Type B pancreatic cell (in vitro differentiated cells): ENCODE measurements around the gene GRIK4. TPM values are rescaled to one million over a fixed set of nuclear protein-coding genes. Genes with fewer than 3 reads are reported as not detected.

Source experiments
- DNase-seq: peaks from one replicate; pipeline ENCODE4 v3.0.0; 2021; ENCODE audit warnings: mixed read lengths; ENCODE audit not compliant: unreplicated experiment; ENCODE audit errors: extremely low spot score
- H3K27ac Mint-ChIP-seq: 2 replicates; pipeline ENCODE4 v1.8.0; 2021; ENCODE audit warnings: mild to moderate bottlenecking, mixed read lengths
- H3K27me3 Mint-ChIP-seq: 2 replicates; pipeline ENCODE4 v1.8.0; 2021; ENCODE audit warnings: mixed read lengths
- H3K36me3 Mint-ChIP-seq: 2 replicates; pipeline ENCODE4 v1.8.0; 2021; ENCODE audit warnings: mixed read lengths
- H3K4me1 Mint-ChIP-seq: one replicate; pipeline ENCODE4 v1.8.0; 2021; ENCODE audit warnings: mixed read lengths; ENCODE audit not compliant: unreplicated experiment
- H3K4me3 Mint-ChIP-seq: 2 replicates; pipeline ENCODE4 v1.8.0; 2021; ENCODE audit warnings: mild to moderate bottlenecking, mixed read lengths
- H3K9me3 Mint-ChIP-seq: 2 replicates; pipeline ENCODE4 v1.8.0; 2021; ENCODE audit warnings: mixed read lengths
- CTCF ChIP-seq: fragments of 200-600 bp; sonication (generic); conservative IDR thresholded peaks from 2 replicates; pipeline ENCODE4 v1.5.0; 2021; ENCODE audit warnings: antibody characterized with exemption, mild to moderate bottlenecking
- total RNA-seq: library from RNA; stranded (reverse); gene quantifications from 2 replicates; pipeline ENCODE4 v1.2.1, GENCODE V29; 2021; ENCODE audit warnings: low replicate concordance

The GRIK4 gene
- total RNA-seq, 1 donor from 2014 or later = 0.72 TPM

- Mint-ChIP-seq H3K9me3 (no peaks in the 10 kb centered on the region), H3K27ac (no peak overlapping the region), H3K4me1 (peaks cover 33% of the 10 kb centered on the region), H3K36me3 (no peaks in the 10 kb centered on the region), H3K27me3 (peaks cover 35% of the 10 kb centered on the region), H3K4me3 (no peak overlapping the region)
- DNase-seq = no peak
- TF ChIP-seq CTCF = no peak
Observed at GRCh38 chr11:120914601-120915000, 403.1 kb downstream of the GRIK4 start.

GRCh38 chr11:120917559-120918239, 406.2 kb downstream of the GRIK4 start:
- Mint-ChIP-seq H3K4me3 (no peak overlapping the region), H3K4me1 (peaks cover 13% of the 10 kb centered on the region), H3K36me3 (no peaks in the 10 kb centered on the region), H3K27me3 (peaks cover 37% of the 10 kb centered on the region), H3K9me3 (no peaks in the 10 kb centered on the region), H3K27ac (no peak overlapping the region)
- TF ChIP-seq CTCF = no peak
- DNase-seq = no peak

- no peak for TF ChIP-seq CTCF
- H3K27me3 Mint-ChIP-seq = peaks cover 36% of the 10 kb centered on the region
Observed at GRCh38 chr11:120918257-120918656, 406.7 kb downstream of the GRIK4 start.

GRCh38 chr11:120919045-120919444, 407.5 kb downstream of the GRIK4 start:
- DNase-seq = no peak
- no peak for TF ChIP-seq CTCF
- no peaks in the 10 kb centered on the region for H3K36me3 Mint-ChIP-seq
- H3K4me1 Mint-ChIP-seq = peaks cover 12% of the 10 kb centered on the region
- H3K4me3 Mint-ChIP-seq = no peak overlapping the region
- H3K9me3 Mint-ChIP-seq = no peaks in the 10 kb centered on the region
- no peak overlapping the region for H3K27ac Mint-ChIP-seq
- H3K27me3 Mint-ChIP-seq = peaks cover 36% of the 10 kb centered on the region

More at GRCh38 chr11:120918257-120918656, 406.7 kb downstream of the GRIK4 start:
- Mint-ChIP-seq H3K36me3 (no peaks in the 10 kb centered on the region), H3K27ac (no peak overlapping the region), H3K4me1 (peaks cover 12% of the 10 kb centered on the region), H3K9me3 (no peaks in the 10 kb centered on the region), H3K4me3 (no peak overlapping the region)
- DNase-seq = no peak

- peaks cover 8% of the 10 kb centered on the region for H3K4me1 Mint-ChIP-seq
- no peaks in the 10 kb centered on the region for H3K36me3 Mint-ChIP-seq
- peaks cover 31% of the 10 kb centered on the region for H3K27me3 Mint-ChIP-seq
- H3K27ac Mint-ChIP-seq = no peak overlapping the region
- no peak overlapping the region for H3K4me3 Mint-ChIP-seq
- no peak for TF ChIP-seq CTCF
- H3K9me3 Mint-ChIP-seq = no peaks in the 10 kb centered on the region
- DNase-seq = no peak
Observed at GRCh38 chr11:120919566-120919965, 408.0 kb downstream of the GRIK4 start.
